Heart right ventricle (tissue), 16 donors: ENCODE data around the gene IL1RAPL1. TPM values are rescaled to one million over a fixed set of nuclear protein-coding genes. Genes with fewer than 3 reads are reported as not detected.

ENCODE experiments used
- ATAC-seq, 8 donors: fragments of 200-7000 bp; cut with Tn5 transposase; one replicate each; pipeline ENCODE4 v1.9.1; 2020; ENCODE audit warnings: mild to moderate bottlenecking in 8 of 8, moderate library complexity in 8 of 8, moderate number of reproducible peaks in 1 of 8
- DNase-seq, 2 donors: peaks; one replicate each; pipeline ENCODE4 v3.0.0-alpha.2; 2020
- H3K27ac ChIP-seq, 10 donors: fragments of 200-600 bp; sonication (generic) in 2 of 10; one replicate each; pipeline versions ENCODE4 v1.5.0 to v1.8.0; 2020 to 2022; ENCODE audit warnings: mild to moderate bottlenecking in 3 of 10
- H3K27me3 ChIP-seq, 7 donors: fragments of 200-600 bp; one replicate each; pipeline ENCODE4 v1.8.0; 2021 to 2022; ENCODE audit warnings: mild to moderate bottlenecking in 2 of 7
- H3K36me3 ChIP-seq, 9 donors: fragments of 200-600 bp; sonication (generic) in 1 of 9; one replicate each; pipeline versions ENCODE4 v1.5.0 to v1.8.0; 2020 to 2022; ENCODE audit warnings: mild to moderate bottlenecking in 2 of 9
- H3K4me1 ChIP-seq, 9 donors: fragments of 200-600 bp; sonication (generic) in 1 of 9; one replicate each; pipeline versions ENCODE4 v1.5.0 to v1.8.0; 2020 to 2022; ENCODE audit warnings: mild to moderate bottlenecking in 4 of 9
- H3K4me3 ChIP-seq, 10 donors: fragments of 200-600 bp; sonication (generic) in 2 of 10; one replicate each; pipeline versions ENCODE4 v1.5.0 to v1.8.0; 2020 to 2022; ENCODE audit warnings: mild to moderate bottlenecking in 7 of 10, moderate library complexity in 2 of 10
- H3K9me3 ChIP-seq, 11 donors: fragments of 200-600 bp in 10 of 11; sonication (generic) in 2 of 11; one replicate each; pipeline versions ENCODE4 v1.5.0 to v1.8.0; 2013 to 2022; ENCODE audit warnings: mild to moderate bottlenecking in 2 of 11, control low read depth in 1 of 11, moderate library complexity in 1 of 11
- CTCF ChIP-seq, 9 donors: fragments of 200-600 bp; sonication (generic) in 2 of 9; IDR thresholded peaks; one replicate each; pipeline versions ENCODE4 v1.5.0 to v1.8.0; 2021 to 2022; ENCODE audit warnings: antibody characterized with exemption in 9 of 9, mild to moderate bottlenecking in 5 of 9, moderate library complexity in 1 of 9
- WGBS, 2 donors: extraction: QIAGEN DNeasy Blood & Tissue Kit; methylation state at CpG; one replicate each; pipeline ENCODE4 v1.1.7; 2013; ENCODE audit warnings: inconsistent platforms in 1 of 2; 5-methylcytosine and 5-hydroxymethylcytosine counted together
- intact Hi-C, 10 donors: fragments of 100-400 bp; cut with DNase I; formaldehyde crosslinking; loops; one replicate each; pipeline versions ENCODE4 v1.11.1 to v1.14.2; 2022
- polyA plus RNA-seq, 2 donors: library from polyadenylated mRNA; stranded (reverse); fragments of 200-250 nt; gene quantifications; one replicate each; pipeline ENCODE4 v1.2.3, GENCODE V29; 2013
- total RNA-seq, 10 donors: library from RNA; stranded (reverse); fragmentation: NEBNext Ultra II Directional in 3 of 10; extraction: Animal tissue kit (Norgen Biotek cat#: 25700) in 3 of 10; gene quantifications; one replicate each; pipeline versions ENCODE4 v1.2.1 to v1.2.4, GENCODE V29; 2021 to 2023
- donor health status: Arrhythmogenic right ventricular cardiomyopathy.
- donor health status: ischemic (EF 13 %, LVEDD 7.1; RV severe dilation, severe dysfunction).
- donor health status: healthy with polysubstance abuse.
- donor health status: DM: no; HTN: yes; CAD: no.
- donor health status: DM: no; HTN: no; CAD: no.
- donor health status: ischemic (EF 25% LVEDD 6.9; RV normal size, moderate dysfunction).
- donor health status: ischemic (EF 25% LVEDD 5.7; RV mildly dilated, moderate dysfunction).
- donor health status: healthy.
- donor health status: DM: yes; HTN: yes; CAD: no.
- donor health status: Ischemic cardiomyopathy.
- donor health status: ischemic (EF 35%, LVEDD 5.7; RV mildly dilated, moderate dysfunction).
- donor health status: nonischemic (EF 11% LVEDD 7.7; RV severe dilation, severe dysfunction).
- donor health status: DM: yes; HTN: yes; CAD: no.
- donor health status: PGD.
- donor health status: ischemic (EF 29% LVEDD 5.4; RV normal size, mild dysfunction).
- donor health status: nonischemic (EF 23%, LVEDD 6.1; RV moderate dilation, normal function).

IL1RAPL1 gene
- total and polyA plus RNA-seq, 12 donors, result 0.13 to 6.3 (median 2.8) TPM

- no peak overlapping the region for H3K27ac ChIP-seq
- intact Hi-C loops, result no loop called here
- no peaks in the 10 kb centered on the region for H3K36me3 ChIP-seq
- TF ChIP-seq CTCF (IDR thresholded peaks at IDR 0.05), result no peak
- peaks cover 0 to 6% (median 0%) of the 10 kb centered on the region in 7 donors for H3K27me3 ChIP-seq
- DNase-seq, result no peak
- ATAC-seq, result no peak
- WGBS, 2 donors, result 71 to 83% methylated on average over 2 of the region's 2 CpGs
- H3K9me3 ChIP-seq, result no peaks in the 10 kb centered on the region
- no peaks in the 10 kb centered on the region for H3K4me1 ChIP-seq
- H3K4me3 ChIP-seq, result no peak overlapping the region
These were observed 82.8 kb downstream of the IL1RAPL1 start for GRCh38 chrX:28670074-28670473.

GRCh38 chrX:28675173-28675572 lies 87.9 kb downstream of the IL1RAPL1 start:
- no peaks in the 10 kb centered on the region for H3K27me3 ChIP-seq
- no peak overlapping the region for H3K27ac ChIP-seq

GRCh38 chrX:28693101-28693500 lies 105.9 kb downstream of the IL1RAPL1 start:
- Histone ChIP-seq H3K36me3 (no peaks in the 10 kb centered on the region), H3K4me1 (no peaks in the 10 kb centered on the region), H3K4me3 (no peak overlapping the region), H3K27ac (no peak overlapping the region), H3K9me3 (no peaks in the 10 kb centered on the region), H3K27me3 (no peaks in the 10 kb centered on the region)
- intact Hi-C loops, result no loop called here
- DNase-seq, result no peak
- WGBS, 2 donors, result 78 to 88% methylated on average over 1 of the region's 1 CpG
- ATAC-seq, result no peak
- TF ChIP-seq CTCF (IDR thresholded peaks at IDR 0.05), result no peak

More at GRCh38 chrX:28675173-28675572, 87.9 kb downstream of the IL1RAPL1 start:
- DNase-seq, result no peak
- 0% methylated on average over 1 of the region's 1 CpG for WGBS, 2 donors
- peaks cover 0 to 8% (median 0%) of the 10 kb centered on the region in 11 donors for H3K9me3 ChIP-seq
- H3K36me3 ChIP-seq, result no peaks in the 10 kb centered on the region
- H3K4me3 ChIP-seq, result no peak overlapping the region
- H3K4me1 ChIP-seq, result no peaks in the 10 kb centered on the region
- intact Hi-C loops, result no loop called here
- no peak for ATAC-seq
- TF ChIP-seq CTCF (IDR thresholded peaks at IDR 0.05), result no peak

- no peaks in the 10 kb centered on the region for H3K36me3 ChIP-seq
- no peaks in the 10 kb centered on the region for H3K4me1 ChIP-seq
- intact Hi-C loops, result no loop called here
- no peaks in the 10 kb centered on the region for H3K27me3 ChIP-seq
- H3K27ac ChIP-seq, result no peak overlapping the region
- DNase-seq (no peak), ATAC-seq (no peak)
- no peak overlapping the region for H3K4me3 ChIP-seq
- no peaks in the 10 kb centered on the region for H3K9me3 ChIP-seq
- no peak for TF ChIP-seq CTCF (IDR thresholded peaks at IDR 0.05)
These were observed 110.5 kb downstream of the IL1RAPL1 start for GRCh38 chrX:28697732-28698131.

- 88 to 94% methylated on average over 1 of the region's 1 CpG for WGBS, 2 donors
- intact Hi-C loops, result no loop called here
- H3K9me3 ChIP-seq, result no peaks in the 10 kb centered on the region
- no peak overlapping the region for H3K27ac ChIP-seq
- no peak for TF ChIP-seq CTCF (IDR thresholded peaks at IDR 0.05)
- DNase-seq, result no peak
- no peaks in the 10 kb centered on the region for H3K27me3 ChIP-seq
- no peaks in the 10 kb centered on the region for H3K36me3 ChIP-seq
- no peak for ATAC-seq
- no peaks in the 10 kb centered on the region for H3K4me1 ChIP-seq
- H3K4me3 ChIP-seq, result no peak overlapping the region
These were observed 114.0 kb downstream of the IL1RAPL1 start for GRCh38 chrX:28701222-28701621.
